AG04450 (cell line): ENCODE data around the gene GPR75. TPM values are rescaled to one million over a fixed set of nuclear protein-coding genes. Genes with fewer than 3 reads are reported as not detected.
"Not testable (repeated sequence)": the region's sequence is repeated elsewhere in the genome, so short reads cannot be mapped to it uniquely, and the experiment has no call there.

ENCODE experiments used
- CTCF ChIA-PET: fragments of 300-600, 350-600 bp; formaldehyde crosslinking; extraction: SDS; loops from one replicate; lab custom pipeline; 2022; ENCODE audit warnings: antibody characterized with exemption, inconsistent platforms; lab: Charles Lee
- POLR2A ChIA-PET: fragments of 350-600 bp; formaldehyde crosslinking; extraction: SDS; loops from one replicate; lab custom pipeline; 2021; ENCODE audit warnings: antibody characterized with exemption, inconsistent platforms; lab: Yijun Ruan, JAX
- DNase-seq: peaks from one replicate; pipeline ENCODE4 v3.0.0-alpha.2; 2011; ENCODE audit warnings: low read depth, low spot score
- H3K27ac ChIP-seq: one replicate; pipeline ENCODE4 v1.5.1; 2012; ENCODE audit warnings: low read depth, low read length, control low read depth
- H3K27me3 ChIP-seq: one replicate; pipeline ENCODE4 v1.6.0; 2012; ENCODE audit warnings: low read length; ENCODE audit not compliant: control insufficient read depth, insufficient read depth
- H3K4me3 ChIP-seq: 2 replicates; pipeline ENCODE4 v1.5.1; 2011; ENCODE audit warnings: mild to moderate bottlenecking, low read depth, low read length, control low read depth
- H3K9me3 ChIP-seq: 2 replicates; pipeline ENCODE4 v1.5.1; 2012; ENCODE audit warnings: low read length; ENCODE audit not compliant: control insufficient read depth, insufficient read depth
- polyA plus RNA-seq: library from polyadenylated mRNA; depleted of rRNA; stranded (reverse); fragments of >200 nt; gene quantifications from 2 replicates; pipeline ENCODE4 v1.2.3, GENCODE V29; 2011
- TF ChIP-seq, protein P1 (sequence below): IDR thresholded peaks from 2 replicates; pipeline ENCODE4 v1.5.1; 2011; ENCODE audit warnings: low read depth, low read length, control low read depth, inconsistent platforms

Gene GPR75
- polyA plus RNA-seq, 1 experiment, result 2.0 TPM

DNA sequence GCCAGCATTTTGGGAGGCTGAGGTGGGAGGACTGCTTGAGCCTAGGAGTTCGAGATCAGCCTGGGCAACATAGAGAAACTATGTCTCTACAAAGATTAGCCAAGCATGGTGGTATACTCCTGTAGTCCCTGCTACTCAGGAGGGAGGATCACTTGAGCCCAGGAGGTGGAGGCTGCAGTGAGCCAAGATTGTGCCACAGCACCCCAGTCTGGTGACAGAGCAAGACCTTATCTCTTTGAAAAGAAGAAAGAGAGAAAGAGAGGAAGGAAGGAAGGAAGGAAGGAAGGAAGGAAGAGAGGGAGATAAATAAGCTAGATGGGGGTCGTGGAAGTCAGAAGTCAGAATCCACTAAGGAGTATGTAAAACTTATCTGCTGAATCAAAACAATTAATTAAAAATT lies 16.2 kb downstream of the GPR75 start:
- TF ChIP-seq, protein P1, sequence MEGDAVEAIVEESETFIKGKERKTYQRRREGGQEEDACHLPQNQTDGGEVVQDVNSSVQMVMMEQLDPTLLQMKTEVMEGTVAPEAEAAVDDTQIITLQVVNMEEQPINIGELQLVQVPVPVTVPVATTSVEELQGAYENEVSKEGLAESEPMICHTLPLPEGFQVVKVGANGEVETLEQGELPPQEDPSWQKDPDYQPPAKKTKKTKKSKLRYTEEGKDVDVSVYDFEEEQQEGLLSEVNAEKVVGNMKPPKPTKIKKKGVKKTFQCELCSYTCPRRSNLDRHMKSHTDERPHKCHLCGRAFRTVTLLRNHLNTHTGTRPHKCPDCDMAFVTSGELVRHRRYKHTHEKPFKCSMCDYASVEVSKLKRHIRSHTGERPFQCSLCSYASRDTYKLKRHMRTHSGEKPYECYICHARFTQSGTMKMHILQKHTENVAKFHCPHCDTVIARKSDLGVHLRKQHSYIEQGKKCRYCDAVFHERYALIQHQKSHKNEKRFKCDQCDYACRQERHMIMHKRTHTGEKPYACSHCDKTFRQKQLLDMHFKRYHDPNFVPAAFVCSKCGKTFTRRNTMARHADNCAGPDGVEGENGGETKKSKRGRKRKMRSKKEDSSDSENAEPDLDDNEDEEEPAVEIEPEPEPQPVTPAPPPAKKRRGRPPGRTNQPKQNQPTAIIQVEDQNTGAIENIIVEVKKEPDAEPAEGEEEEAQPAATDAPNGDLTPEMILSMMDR, result no peak
- H3K27ac ChIP-seq, result no peak overlapping the region
- no peak overlapping the region for H3K4me3 ChIP-seq
- DNase-seq, result no peak
- peaks cover 4% of the 10 kb centered on the region; the same call in 1 of the 2 replicates for H3K9me3 ChIP-seq
- CTCF ChIA-PET, result no interaction called here
- POLR2A ChIA-PET, result no interaction called here
- H3K27me3 ChIP-seq, result no peaks in the 10 kb centered on the region

DNA sequence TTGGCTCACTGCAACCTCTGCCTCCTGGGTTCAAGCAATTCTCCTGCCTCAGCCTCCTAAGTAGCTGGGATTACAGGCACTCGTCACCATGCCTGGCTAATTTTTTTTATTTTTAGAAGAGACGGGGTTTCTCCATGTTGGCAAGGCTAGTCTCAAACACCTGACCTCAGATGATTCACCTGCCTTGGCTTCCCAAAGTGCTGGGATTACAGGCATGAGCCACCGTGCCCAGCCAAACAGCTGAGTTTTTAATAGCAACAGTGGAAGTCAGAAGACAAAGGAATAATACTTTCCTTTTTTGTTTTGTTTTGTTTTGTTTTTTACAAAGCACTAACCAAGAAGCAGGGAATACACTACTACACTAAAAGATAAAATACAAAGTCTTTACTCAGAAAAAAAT lies 16.9 kb downstream of the GPR75 start:
- Histone ChIP-seq H3K4me3 (no peak overlapping the region), H3K27ac (no peak overlapping the region), H3K9me3 (peaks cover 4% of the 10 kb centered on the region; the same call in 1 of the 2 replicates), H3K27me3 (no peaks in the 10 kb centered on the region)
- ChIA-PET POLR2A (interaction anchor here (0.6 kb wide), 1 partner anchor 438 kb away, joined by 3 read pairs; no protein-coding TSS in a partner anchor), CTCF (no interaction called here)
- TF ChIP-seq, protein P1, result no peak
- no peak for DNase-seq

DNA sequence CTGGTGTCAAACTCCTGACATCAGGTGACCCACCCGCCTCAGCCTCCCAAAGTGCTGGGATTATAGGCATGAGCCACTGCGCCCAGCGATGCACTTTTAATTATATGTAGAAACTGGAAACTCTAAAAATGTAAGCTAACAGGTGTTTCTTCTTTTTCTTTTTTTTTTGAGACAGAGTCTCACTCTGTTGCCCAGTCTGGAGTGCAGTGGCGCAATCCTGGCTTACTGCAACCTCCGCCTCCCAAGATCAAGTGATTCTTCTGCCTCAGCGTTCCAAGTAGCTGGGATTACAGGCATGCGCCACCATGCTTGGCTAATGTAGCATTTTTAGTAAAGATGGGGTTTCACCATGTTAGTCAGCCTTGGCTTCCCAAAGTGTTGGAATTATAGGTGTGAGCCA lies 18.1 kb downstream of the GPR75 start:
- H3K4me3 ChIP-seq, H3K9me3 ChIP-seq, H3K27ac ChIP-seq, POLR2A ChIA-PET, H3K27me3 ChIP-seq, DNase-seq, CTCF ChIA-PET: not testable (repeated sequence)

DNA sequence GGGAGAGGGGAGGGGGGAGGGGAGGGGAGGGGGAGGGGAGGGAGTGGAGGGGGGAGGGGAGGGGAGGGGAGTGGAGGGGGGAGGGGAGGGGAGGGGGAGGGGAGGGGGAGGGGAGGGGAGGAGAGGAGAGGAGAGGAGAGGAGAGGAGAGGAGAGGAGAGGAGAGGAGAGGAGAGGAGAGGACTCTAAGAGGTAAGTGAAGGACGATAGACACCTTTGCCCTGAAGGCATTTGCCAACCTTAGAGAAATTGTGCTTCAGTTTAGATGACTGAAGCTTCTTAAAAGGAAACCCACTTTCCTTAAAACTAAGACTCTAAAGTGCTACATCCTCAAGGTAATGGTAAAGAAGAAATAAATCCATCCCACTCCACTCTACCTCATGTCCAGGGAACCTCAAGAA lies 19.2 kb downstream of the GPR75 start:
- Histone ChIP-seq H3K27me3 (no peaks in the 10 kb centered on the region), H3K27ac (no peak overlapping the region), H3K9me3 (peaks cover 4% of the 10 kb centered on the region; the same call in 1 of the 2 replicates), H3K4me3 (no peak overlapping the region)
- DNase-seq, result no peak
- ChIA-PET CTCF (no interaction called here), POLR2A (no interaction called here)
- TF ChIP-seq, protein P1, result no peak

DNA sequence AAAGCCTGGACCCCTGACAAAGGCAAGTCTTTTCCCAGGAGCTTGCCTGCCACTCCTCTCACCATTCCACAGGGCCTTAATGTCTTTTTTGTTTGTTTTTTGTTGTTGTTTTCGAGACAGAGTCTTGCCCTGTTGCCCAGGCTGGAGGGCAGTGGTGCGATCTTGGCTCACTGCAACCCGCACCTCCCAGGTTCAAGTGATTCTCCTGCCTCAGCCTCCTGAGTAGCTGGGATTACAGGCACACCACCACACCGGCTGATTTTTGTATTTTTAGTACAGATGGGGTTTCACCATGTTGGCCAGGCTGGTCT lies 29.8 kb downstream of the GPR75 start:
- POLR2A ChIA-PET, H3K4me3 ChIP-seq, H3K27me3 ChIP-seq, H3K27ac ChIP-seq, DNase-seq, CTCF ChIA-PET, H3K9me3 ChIP-seq: not testable (repeated sequence)

DNA sequence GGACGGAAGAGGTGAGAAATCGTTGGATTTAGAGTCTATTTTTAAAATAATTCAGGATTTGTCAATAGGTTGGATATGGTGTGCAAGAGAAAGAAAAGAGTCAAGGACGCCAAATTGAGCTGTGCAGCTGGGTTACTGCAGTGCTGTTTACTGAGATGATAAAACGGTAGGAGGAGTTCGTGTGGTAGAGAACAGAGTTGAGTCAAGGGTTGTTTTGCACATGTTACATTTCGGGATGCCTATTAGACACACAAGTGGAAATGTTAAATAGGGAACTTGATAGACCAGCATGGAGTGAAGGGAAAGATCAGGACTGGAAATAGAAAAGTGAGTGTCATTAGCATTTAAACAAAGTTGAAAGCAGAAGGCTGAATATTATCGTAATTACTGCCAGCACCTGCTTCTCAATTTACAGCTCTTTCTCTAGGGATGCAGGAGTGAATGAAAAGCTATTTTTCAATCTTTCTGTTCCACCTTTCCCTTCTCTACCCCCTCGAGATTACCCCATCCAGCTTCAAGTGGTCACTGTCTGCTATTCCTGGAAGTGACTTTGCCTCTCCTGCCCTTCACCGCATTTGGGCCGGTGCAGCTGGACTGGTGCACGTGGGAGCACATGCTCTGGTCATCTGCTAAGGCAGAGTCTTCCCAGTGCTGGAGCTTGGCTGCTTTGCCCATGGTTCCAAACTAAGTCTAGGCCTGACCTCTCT lies 30.3 kb downstream of the GPR75 start:
- POLR2A ChIA-PET, result no interaction called here
- TF ChIP-seq, protein P1, result no peak
- no peak for DNase-seq
- H3K9me3 ChIP-seq, result no peaks in the 10 kb centered on the region; the same call in 1 of the 2 replicates
- H3K4me3 ChIP-seq, result no peak overlapping the region
- no peak overlapping the region for H3K27ac ChIP-seq
- no peaks in the 10 kb centered on the region for H3K27me3 ChIP-seq
- CTCF ChIA-PET, result no interaction called here
